Measurements from ENCODE around the gene CASZ1.

Gene CASZ1

GRCh38 chr1:10665930-10666850 is 130.3 kb downstream of the CASZ1 start:
- DNase-seq = no peak

GRCh38 chr1:10665226-10665625 is 131.2 kb downstream of the CASZ1 start:
- DNase-seq = no peak

- DNase-seq = no peak
Observed at GRCh38 chr1:10664251-10664650, 132.2 kb downstream of the CASZ1 start.

GRCh38 chr1:10663678-10664035 is 132.8 kb downstream of the CASZ1 start:
- DNase-seq = no peak

GRCh38 chr1:10662824-10663677 is 133.4 kb downstream of the CASZ1 start:
- DNase-seq = no peak

- DNase-seq = no peak
Observed at GRCh38 chr1:10662090-10662688, 134.3 kb downstream of the CASZ1 start.

GRCh38 chr1:10661453-10661852 is 135.0 kb downstream of the CASZ1 start:
- no peak for DNase-seq

- DNase-seq = no peak
Observed at GRCh38 chr1:10659646-10660540, 136.6 kb downstream of the CASZ1 start.

- no peak for DNase-seq
Observed at GRCh38 chr1:10659218-10659617, 137.2 kb downstream of the CASZ1 start.

- DNase-seq = no peak
Observed at GRCh38 chr1:10658396-10659066, 137.9 kb downstream of the CASZ1 start.

GRCh38 chr1:10657088-10657847 is 139.2 kb downstream of the CASZ1 start:
- DNase-seq = no peak

GRCh38 chr1:10656431-10656830 is 140.0 kb downstream of the CASZ1 start:
- DNase-seq = no peak

GRCh38 chr1:10655002-10655401 is 141.4 kb downstream of the CASZ1 start:
- DNase-seq = no peak

GRCh38 chr1:10653370-10654125 is 142.9 kb downstream of the CASZ1 start:
- DNase-seq = no peak

GRCh38 chr1:10652626-10653025 is 143.8 kb downstream of the CASZ1 start:
- DNase-seq = no peak

- DNase-seq = no peak
Observed at GRCh38 chr1:10651793-10652192, 144.7 kb downstream of the CASZ1 start.

- DNase-seq = no peak
Observed at GRCh38 chr1:10651389-10651766, 145.1 kb downstream of the CASZ1 start.

- no peak for DNase-seq
Observed at GRCh38 chr1:10650556-10651388, 145.7 kb downstream of the CASZ1 start.

GRCh38 chr1:10649517-10650201 is 146.8 kb downstream of the CASZ1 start:
- no peak for DNase-seq

Data from NCI-H1417 treated with DMSO at 0.1 percent for 48 hours (cell line).